HEK293T (cell line): ENCODE measurements around the gene KRTAP10-10.
"Not testable (repeated sequence)": the region's sequence is repeated elsewhere in the genome, so short reads cannot be mapped to it uniquely, and the experiment has no call there.

Experiments used
- CTCF ChIA-PET: fragments of 350-600 bp; formaldehyde crosslinking; extraction: SDS; loops from one replicate; lab custom pipeline; 2021; ENCODE audit warnings: antibody characterized with exemption, inconsistent platforms; lab: Yijun Ruan, JAX
- POLR2A ChIA-PET: fragments of 350-600 bp; formaldehyde crosslinking; extraction: SDS; loops from one replicate; lab custom pipeline; 2020; ENCODE audit warnings: antibody characterized with exemption, inconsistent platforms; lab: Yijun Ruan, JAX
- DNase-seq: peaks from one replicate; pipeline ENCODE4 v3.0.0; 2012; ENCODE audit warnings: mixed read lengths; ENCODE audit errors: extremely low spot score
- ARNT ChIP-seq: fragments of 450-650 bp; IDR thresholded peaks from 2 replicates; pipeline ENCODE4 v1.6.1; 2017; ENCODE audit warnings: mild to moderate bottlenecking
- BHLHE40 ChIP-seq: fragments of 450-650 bp; IDR thresholded peaks from 2 replicates; pipeline ENCODE4 v1.6.1; 2016; ENCODE audit warnings: mild to moderate bottlenecking, moderate library complexity, borderline replicate concordance
- CTBP1 ChIP-seq: fragments of 450-650 bp; IDR thresholded peaks from 2 replicates; pipeline ENCODE4 v1.6.1; 2016; ENCODE audit warnings: borderline replicate concordance
- ELF4 ChIP-seq: fragments of 450-650 bp; IDR thresholded peaks from 2 replicates; pipeline ENCODE4 v1.6.1; 2017; ENCODE audit warnings: antibody characterized with exemption
- FOXA1 ChIP-seq: fragments of 450-650 bp; IDR thresholded peaks from 2 replicates; pipeline ENCODE4 v1.6.1; 2016; ENCODE audit warnings: mild to moderate bottlenecking
- FOXK2 ChIP-seq: fragments of 450-650 bp; IDR thresholded peaks from 2 replicates; pipeline ENCODE4 v1.6.1; 2016; ENCODE audit warnings: mild to moderate bottlenecking
- FOXM1 ChIP-seq: fragments of 450-650 bp; IDR thresholded peaks from 2 replicates; pipeline ENCODE4 v1.6.1; 2017; ENCODE audit warnings: mild to moderate bottlenecking, borderline replicate concordance
- HDGF ChIP-seq: fragments of 450-650 bp; IDR thresholded peaks from 2 replicates; pipeline ENCODE4 v1.6.1; 2017; ENCODE audit warnings: antibody characterized with exemption, borderline replicate concordance
- L3MBTL2 ChIP-seq: fragments of 450-650 bp; conservative IDR thresholded peaks from 2 replicates; pipeline ENCODE4 v1.6.1; 2016; ENCODE audit warnings: mild to moderate bottlenecking
- LEF1 ChIP-seq: fragments of 450-650 bp; IDR thresholded peaks from 2 replicates; pipeline ENCODE4 v1.6.1; 2017; ENCODE audit warnings: mild to moderate bottlenecking, borderline replicate concordance
- NFRKB ChIP-seq: fragments of 450-650 bp; IDR thresholded peaks from 2 replicates; pipeline ENCODE4 v1.6.1; 2016; ENCODE audit warnings: mild to moderate bottlenecking, moderate library complexity
- PKNOX1 ChIP-seq: fragments of 450-650 bp; IDR thresholded peaks from 2 replicates; pipeline ENCODE4 v1.6.1; 2016
- SP1 ChIP-seq: fragments of 450-650 bp; IDR thresholded peaks from 2 replicates; pipeline ENCODE4 v1.6.1; 2017
- SUZ12 ChIP-seq: fragments of 450-650 bp; IDR thresholded peaks from 2 replicates; pipeline ENCODE4 v1.6.1; 2016; ENCODE audit warnings: mild to moderate bottlenecking
- TARDBP ChIP-seq: fragments of 450-650 bp; IDR thresholded peaks from 2 replicates; pipeline ENCODE4 v1.6.1; 2016
- ZNF384 ChIP-seq: fragments of 450-650 bp; IDR thresholded peaks from 2 replicates; pipeline ENCODE4 v1.6.1; 2016

The KRTAP10-10 gene

GRCh38 chr21:44603911-44604310 is 33.2 kb upstream of the KRTAP10-10 start:
- POLR2A ChIA-PET, result no interaction called here
- CTCF ChIA-PET, result no interaction called here
- no peak for DNase-seq
- TF ChIP-seq CTBP1 (no peak), ARNT (no peak), FOXM1 (no peak), NFRKB (no peak), FOXK2 (no peak), FOXA1 (no peak), ZNF384 (no peak), PKNOX1 (no peak), SP1 (no peak), BHLHE40 (no peak), ELF4 (no peak), HDGF (no peak), SUZ12 (no peak), TARDBP (no peak), L3MBTL2 (no peak), LEF1 (no peak)

GRCh38 chr21:44606495-44606894 is 30.7 kb upstream of the KRTAP10-10 start:
- DNase-seq, result no peak
- ChIA-PET POLR2A (no interaction called here), CTCF (no interaction called here)
- no peak for TF ChIP-seq L3MBTL2
- TF ChIP-seq ZNF384, result no peak
- TF ChIP-seq NFRKB, result no peak
- TF ChIP-seq SUZ12, result no peak
- TF ChIP-seq HDGF, result no peak
- no peak for TF ChIP-seq TARDBP
- TF ChIP-seq ELF4, result no peak
- TF ChIP-seq LEF1, result no peak
- TF ChIP-seq PKNOX1, result no peak
- TF ChIP-seq SP1, result no peak
- TF ChIP-seq FOXM1, result no peak

GRCh38 chr21:44609193-44609592 is 28.0 kb upstream of the KRTAP10-10 start:
- DNase-seq, result no peak
- POLR2A ChIA-PET, result no interaction called here
- TF ChIP-seq SP1 (no peak), HDGF (no peak), ARNT (no peak), FOXA1 (no peak), BHLHE40 (no peak), LEF1 (no peak), PKNOX1 (no peak), L3MBTL2 (no peak), TARDBP (no peak), FOXM1 (no peak), NFRKB (no peak), CTBP1 (no peak), SUZ12 (no peak), FOXK2 (no peak), ELF4 (no peak), ZNF384 (no peak)
- CTCF ChIA-PET, result no interaction called here

GRCh38 chr21:44610157-44610843 is 26.9 kb upstream of the KRTAP10-10 start:
- CTCF ChIA-PET, POLR2A ChIA-PET: not testable (repeated sequence)

GRCh38 chr21:44611551-44611950 is 25.6 kb upstream of the KRTAP10-10 start:
- TF ChIP-seq FOXA1 (no peak), CTBP1 (no peak), ARNT (no peak), HDGF (no peak), NFRKB (no peak), TARDBP (no peak), SP1 (no peak), L3MBTL2 (no peak)
- ChIA-PET CTCF (no interaction called here), POLR2A (no interaction called here)
- DNase-seq, result no peak

More at GRCh38 chr21:44610157-44610843, 26.9 kb upstream of the KRTAP10-10 start:
- DNase-seq, result not testable (repeated sequence)

- TF ChIP-seq CTBP1 (no peak), FOXA1 (no peak), FOXK2 (no peak), TARDBP (no peak), HDGF (no peak), L3MBTL2 (no peak), FOXM1 (no peak), ELF4 (no peak), NFRKB (no peak), BHLHE40 (no peak), ZNF384 (no peak)
- ChIA-PET POLR2A (no interaction called here), CTCF (no interaction called here)
- DNase-seq, result no peak
Measured at GRCh38 chr21:44612029-44612486, 25.1 kb upstream of the KRTAP10-10 start, which contains the start of gene KRTAP10-8. TSS of gene KRTAP10-8 (plus strand) at chr21:44612079. CDS start at chr21:44612101, 22 bp downstream.
